K562 (cell line): Measurements from ENCODE around the gene KCNK1. TPM values are rescaled to one million over a fixed set of nuclear protein-coding genes. Genes with fewer than 3 reads are reported as not detected.

ENCODE experiments used
- HDAC6 ChIP-seq: IDR thresholded peaks from 2 replicates; pipeline ENCODE4 v1.6.1; 2012; ENCODE audit warnings: low read depth, mild to moderate bottlenecking, control low read depth, inconsistent platforms, low read length, moderate library complexity
- KAT7 ChIP-seq: sonication (generic); formaldehyde crosslinking; IDR thresholded peaks from 2 replicates; pipeline ENCODE4 v1.8.0; 2022; ENCODE audit warnings: missing genetic modification reagents, mild to moderate bottlenecking, borderline replicate concordance
- MBD2 ChIP-seq: sonication (generic); IDR thresholded peaks from 2 replicates; pipeline ENCODE4 v1.6.1; 2016; ENCODE audit warnings: low read depth, borderline replicate concordance
- ZBTB8A ChIP-seq: fragments of 450-650 bp; IDR thresholded peaks from 2 replicates; pipeline ENCODE4 v1.6.1; 2018; ENCODE audit warnings: mild to moderate bottlenecking, moderate library complexity; ENCODE audit not compliant: partially characterized antibody
- ZNF644 ChIP-seq: fragments of 200-800 bp; sonication (Bioruptor generic); IDR thresholded peaks from 2 replicates; pipeline ENCODE4 v1.6.1; 2016; ENCODE audit warnings: low read depth, missing genetic modification characterization, missing compliant biosample characterization
- ZNF79 ChIP-seq: fragments of 250-450 bp; sonication (Bioruptor Pico); IDR thresholded peaks from 2 replicates; pipeline ENCODE4 v1.4.0; 2020; ENCODE audit warnings: low read depth, mild to moderate bottlenecking, moderate library complexity
- polyA plus RNA-seq, 8 experiments: library from polyadenylated mRNA; depleted of rRNA in 4 of 8; stranded (reverse) in 5 of 8; unstranded in 3 of 8; fragments of >200 nt; fragmentation: Nextera tagmentation in 2 of 8; fragmentation: Illumina TruSeq in 1 of 8; extraction: Ambion mirVana in 2 of 8; extraction: Trizol in 1 of 8; gene quantifications; 2 replicates each; pipeline versions ENCODE4 v1.2.1 to v1.2.3, GENCODE V29; 2011 to 2014; ENCODE audit warnings: inconsistent platforms in 1 of 8, missing spikeins in 1 of 8
- total RNA-seq, 7 experiments: library from RNA; depleted of rRNA in 6 of 7; stranded (reverse); fragments of >200 nt in 6 of 7; fragmentation: Illumina TruSeq in 2 of 7; extraction: Trizol in 2 of 7; gene quantifications; 2 replicates each; pipeline versions ENCODE4 v1.2.1 to v1.2.3, GENCODE V29; 2011 to 2021; ENCODE audit warnings: low replicate concordance in 1 of 7
- TF ChIP-seq, protein P1 (sequence below): fragments of 450-650 bp; IDR thresholded peaks from 2 replicates; pipeline ENCODE4 v1.6.1; 2016; ENCODE audit warnings: low read depth
- TF ChIP-seq, protein P2 (sequence below): IDR thresholded peaks from 2 replicates; pipeline ENCODE4 v1.6.1; 2011; ENCODE audit warnings: borderline replicate concordance, low read depth, mild to moderate bottlenecking, moderate library complexity, low read length; ENCODE audit not compliant: insufficient read depth, poor library complexity, severe bottlenecking
- TF ChIP-seq, protein P3 (sequence below): fragments of 450-650 bp; formaldehyde crosslinking; IDR thresholded peaks from 2 replicates; pipeline ENCODE4 v1.4.0; 2020; ENCODE audit warnings: mild to moderate bottlenecking, mixed read lengths
- TF ChIP-seq, protein P4 (sequence below), 2 experiments: fragments of 150-350 bp in 1 of 2; IDR thresholded peaks; 2 replicates each; pipeline ENCODE4 v1.6.1; 2012 to 2016; ENCODE audit warnings: low read depth in 2 of 2, low read length in 2 of 2, mild to moderate bottlenecking in 1 of 2, moderate library complexity in 1 of 2

KCNK1 gene
- total and polyA plus RNA-seq, 9 of the 15 experiments (the other 6 are each of a cell fraction or from before 2014, with no cell fraction given), result 3.1 to 22.7 (median 6.0) TPM

DNA sequence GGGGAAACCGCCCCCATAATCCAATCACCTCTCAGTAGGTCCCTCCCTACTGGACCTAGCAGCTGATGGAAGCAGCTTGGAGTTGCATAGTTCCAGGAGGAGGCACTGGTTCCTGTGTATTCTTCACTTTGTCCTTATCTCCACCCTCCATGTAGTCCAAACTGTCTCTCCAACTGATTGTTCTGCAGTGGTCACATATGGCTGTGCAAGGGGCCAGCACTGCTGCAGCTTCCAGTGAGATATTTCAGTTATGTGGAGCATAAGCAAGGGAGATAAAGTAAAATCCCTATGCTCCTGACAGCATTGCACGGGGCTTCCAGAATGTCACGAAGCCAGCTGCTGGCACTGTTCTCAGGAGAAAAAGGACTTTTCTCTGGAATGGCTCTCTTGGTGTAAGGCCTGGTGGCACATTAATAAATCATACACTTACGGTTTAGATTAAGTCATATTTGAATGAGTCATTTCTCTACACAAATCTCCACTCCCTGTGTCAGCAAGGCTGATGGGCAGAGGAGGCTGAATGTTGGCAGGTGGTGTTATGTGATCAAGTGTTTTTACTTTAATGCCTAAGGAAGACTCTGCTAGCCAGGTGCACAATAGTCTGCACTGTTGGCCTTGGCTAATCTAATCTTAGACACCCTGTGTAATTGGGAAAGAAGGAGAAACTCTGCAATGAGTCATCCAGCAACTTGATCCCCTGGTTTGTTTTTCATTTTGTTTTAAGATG lies 93.4 kb downstream of the KCNK1 start (continued):
- TF ChIP-seq, protein P1, sequence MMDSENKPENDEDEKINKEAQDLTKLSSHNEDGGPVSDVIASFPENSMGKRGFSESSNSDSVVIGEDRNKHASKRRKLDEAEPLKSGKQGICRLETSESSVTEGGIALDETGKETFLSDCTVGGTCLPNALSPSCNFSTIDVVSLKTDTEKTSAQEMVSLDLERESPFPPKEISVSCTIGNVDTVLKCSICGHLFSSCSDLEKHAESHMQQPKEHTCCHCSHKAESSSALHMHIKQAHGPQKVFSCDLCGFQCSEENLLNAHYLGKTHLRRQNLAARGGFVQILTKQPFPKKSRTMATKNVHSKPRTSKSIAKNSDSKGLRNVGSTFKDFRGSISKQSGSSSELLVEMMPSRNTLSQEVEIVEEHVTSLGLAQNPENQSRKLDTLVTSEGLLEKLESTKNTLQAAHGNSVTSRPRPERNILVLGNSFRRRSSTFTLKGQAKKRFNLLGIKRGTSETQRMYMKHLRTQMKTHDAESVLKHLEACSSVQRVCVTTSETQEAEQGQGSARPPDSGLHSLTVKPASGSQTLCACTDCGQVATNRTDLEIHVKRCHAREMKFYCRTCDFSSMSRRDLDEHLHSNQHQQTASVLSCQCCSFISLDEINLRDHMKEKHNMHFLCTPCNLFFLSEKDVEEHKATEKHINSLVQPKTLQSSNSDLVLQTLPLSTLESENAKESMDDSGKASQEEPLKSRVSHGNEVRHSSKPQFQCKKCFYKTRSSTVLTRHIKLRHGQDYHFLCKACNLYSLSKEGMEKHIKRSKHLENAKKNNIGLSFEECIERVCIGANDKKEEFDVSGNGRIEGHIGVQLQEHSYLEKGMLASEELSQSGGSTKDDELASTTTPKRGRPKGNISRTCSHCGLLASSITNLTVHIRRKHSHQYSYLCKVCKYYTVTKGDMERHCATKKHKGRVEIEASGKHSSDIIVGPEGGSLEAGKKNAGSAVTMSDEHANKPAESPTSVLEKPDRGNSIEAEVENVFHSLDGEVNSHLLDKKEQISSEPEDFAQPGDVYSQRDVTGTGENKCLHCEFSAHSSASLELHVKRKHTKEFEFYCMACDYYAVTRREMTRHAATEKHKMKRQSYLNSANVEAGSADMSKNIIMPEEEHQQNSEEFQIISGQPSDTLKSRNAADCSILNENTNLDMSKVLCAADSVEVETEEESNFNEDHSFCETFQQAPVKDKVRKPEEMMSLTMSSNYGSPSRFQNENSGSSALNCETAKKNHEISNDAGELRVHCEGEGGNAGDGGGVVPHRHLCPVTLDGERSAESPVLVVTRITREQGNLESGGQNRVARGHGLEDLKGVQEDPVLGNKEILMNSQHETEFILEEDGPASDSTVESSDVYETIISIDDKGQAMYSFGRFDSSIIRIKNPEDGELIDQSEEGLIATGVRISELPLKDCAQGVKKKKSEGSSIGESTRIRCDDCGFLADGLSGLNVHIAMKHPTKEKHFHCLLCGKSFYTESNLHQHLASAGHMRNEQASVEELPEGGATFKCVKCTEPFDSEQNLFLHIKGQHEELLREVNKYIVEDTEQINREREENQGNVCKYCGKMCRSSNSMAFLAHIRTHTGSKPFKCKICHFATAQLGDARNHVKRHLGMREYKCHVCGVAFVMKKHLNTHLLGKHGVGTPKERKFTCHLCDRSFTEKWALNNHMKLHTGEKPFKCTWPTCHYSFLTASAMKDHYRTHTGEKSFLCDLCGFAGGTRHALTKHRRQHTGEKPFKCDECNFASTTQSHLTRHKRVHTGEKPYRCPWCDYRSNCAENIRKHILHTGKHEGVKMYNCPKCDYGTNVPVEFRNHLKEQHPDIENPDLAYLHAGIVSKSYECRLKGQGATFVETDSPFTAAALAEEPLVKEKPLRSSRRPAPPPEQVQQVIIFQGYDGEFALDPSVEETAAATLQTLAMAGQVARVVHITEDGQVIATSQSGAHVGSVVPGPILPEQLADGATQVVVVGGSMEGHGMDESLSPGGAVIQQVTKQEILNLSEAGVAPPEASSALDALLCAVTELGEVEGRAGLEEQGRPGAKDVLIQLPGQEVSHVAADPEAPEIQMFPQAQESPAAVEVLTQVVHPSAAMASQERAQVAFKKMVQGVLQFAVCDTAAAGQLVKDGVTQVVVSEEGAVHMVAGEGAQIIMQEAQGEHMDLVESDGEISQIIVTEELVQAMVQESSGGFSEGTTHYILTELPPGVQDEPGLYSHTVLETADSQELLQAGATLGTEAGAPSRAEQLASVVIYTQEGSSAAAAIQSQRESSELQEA, result no peak
- TF ChIP-seq HDAC6 (no peak), ZBTB8A (no peak), KAT7 (CRISPR knock-in tag) (no peak), MBD2 (no peak), ZNF79 (CRISPR knock-in tag) (no peak), ZNF644 (no peak)
- TF ChIP-seq, protein P2, sequence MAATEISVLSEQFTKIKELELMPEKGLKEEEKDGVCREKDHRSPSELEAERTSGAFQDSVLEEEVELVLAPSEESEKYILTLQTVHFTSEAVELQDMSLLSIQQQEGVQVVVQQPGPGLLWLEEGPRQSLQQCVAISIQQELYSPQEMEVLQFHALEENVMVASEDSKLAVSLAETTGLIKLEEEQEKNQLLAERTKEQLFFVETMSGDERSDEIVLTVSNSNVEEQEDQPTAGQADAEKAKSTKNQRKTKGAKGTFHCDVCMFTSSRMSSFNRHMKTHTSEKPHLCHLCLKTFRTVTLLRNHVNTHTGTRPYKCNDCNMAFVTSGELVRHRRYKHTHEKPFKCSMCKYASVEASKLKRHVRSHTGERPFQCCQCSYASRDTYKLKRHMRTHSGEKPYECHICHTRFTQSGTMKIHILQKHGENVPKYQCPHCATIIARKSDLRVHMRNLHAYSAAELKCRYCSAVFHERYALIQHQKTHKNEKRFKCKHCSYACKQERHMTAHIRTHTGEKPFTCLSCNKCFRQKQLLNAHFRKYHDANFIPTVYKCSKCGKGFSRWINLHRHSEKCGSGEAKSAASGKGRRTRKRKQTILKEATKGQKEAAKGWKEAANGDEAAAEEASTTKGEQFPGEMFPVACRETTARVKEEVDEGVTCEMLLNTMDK, result no peak
- TF ChIP-seq, protein P3, sequence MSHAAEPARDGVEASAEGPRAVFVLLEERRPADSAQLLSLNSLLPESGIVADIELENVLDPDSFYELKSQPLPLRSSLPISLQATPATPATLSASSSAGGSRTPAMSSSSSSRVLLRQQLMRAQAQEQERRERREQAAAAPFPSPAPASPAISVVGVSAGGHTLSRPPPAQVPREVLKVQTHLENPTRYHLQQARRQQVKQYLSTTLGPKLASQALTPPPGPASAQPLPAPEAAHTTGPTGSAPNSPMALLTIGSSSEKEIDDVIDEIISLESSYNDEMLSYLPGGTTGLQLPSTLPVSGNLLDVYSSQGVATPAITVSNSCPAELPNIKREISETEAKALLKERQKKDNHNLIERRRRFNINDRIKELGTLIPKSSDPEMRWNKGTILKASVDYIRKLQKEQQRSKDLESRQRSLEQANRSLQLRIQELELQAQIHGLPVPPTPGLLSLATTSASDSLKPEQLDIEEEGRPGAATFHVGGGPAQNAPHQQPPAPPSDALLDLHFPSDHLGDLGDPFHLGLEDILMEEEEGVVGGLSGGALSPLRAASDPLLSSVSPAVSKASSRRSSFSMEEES (CRISPR knock-in tag), result no peak
- TF ChIP-seq, protein P4, sequence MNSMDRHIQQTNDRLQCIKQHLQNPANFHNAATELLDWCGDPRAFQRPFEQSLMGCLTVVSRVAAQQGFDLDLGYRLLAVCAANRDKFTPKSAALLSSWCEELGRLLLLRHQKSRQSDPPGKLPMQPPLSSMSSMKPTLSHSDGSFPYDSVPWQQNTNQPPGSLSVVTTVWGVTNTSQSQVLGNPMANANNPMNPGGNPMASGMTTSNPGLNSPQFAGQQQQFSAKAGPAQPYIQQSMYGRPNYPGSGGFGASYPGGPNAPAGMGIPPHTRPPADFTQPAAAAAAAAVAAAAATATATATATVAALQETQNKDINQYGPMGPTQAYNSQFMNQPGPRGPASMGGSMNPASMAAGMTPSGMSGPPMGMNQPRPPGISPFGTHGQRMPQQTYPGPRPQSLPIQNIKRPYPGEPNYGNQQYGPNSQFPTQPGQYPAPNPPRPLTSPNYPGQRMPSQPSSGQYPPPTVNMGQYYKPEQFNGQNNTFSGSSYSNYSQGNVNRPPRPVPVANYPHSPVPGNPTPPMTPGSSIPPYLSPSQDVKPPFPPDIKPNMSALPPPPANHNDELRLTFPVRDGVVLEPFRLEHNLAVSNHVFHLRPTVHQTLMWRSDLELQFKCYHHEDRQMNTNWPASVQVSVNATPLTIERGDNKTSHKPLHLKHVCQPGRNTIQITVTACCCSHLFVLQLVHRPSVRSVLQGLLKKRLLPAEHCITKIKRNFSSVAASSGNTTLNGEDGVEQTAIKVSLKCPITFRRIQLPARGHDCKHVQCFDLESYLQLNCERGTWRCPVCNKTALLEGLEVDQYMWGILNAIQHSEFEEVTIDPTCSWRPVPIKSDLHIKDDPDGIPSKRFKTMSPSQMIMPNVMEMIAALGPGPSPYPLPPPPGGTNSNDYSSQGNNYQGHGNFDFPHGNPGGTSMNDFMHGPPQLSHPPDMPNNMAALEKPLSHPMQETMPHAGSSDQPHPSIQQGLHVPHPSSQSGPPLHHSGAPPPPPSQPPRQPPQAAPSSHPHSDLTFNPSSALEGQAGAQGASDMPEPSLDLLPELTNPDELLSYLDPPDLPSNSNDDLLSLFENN (IDR thresholded peaks at IDR 0.05; ENCODE audit: low read depth in 2 of 2, low read length in 2 of 2), result peak in 1 of 2 experiments; percentile 73; a peak in 2 of 4 replicates
